Uterus (tissue), 2 donors: Measurements from ENCODE around the gene TBXA2R.

Source experiments
- POLR2A ChIP-seq, 2 donors: fragments of 450-650 bp; IDR thresholded peaks; one replicate each; pipeline ENCODE4 v1.6.1; 2016; ENCODE audit warnings: antibody characterized with exemption in 2 of 2, mild to moderate bottlenecking in 1 of 2, moderate library complexity in 1 of 2
- TF ChIP-seq, protein P1 (sequence below), 4 experiments: fragments of 200-600 bp in 2 of 4; fragments of 450-650 bp in 2 of 4; sonication (generic) in 2 of 4; IDR thresholded peaks; one replicate each; pipeline ENCODE4 v1.5.1; 2016 to 2019; ENCODE audit warnings: antibody characterized with exemption in 4 of 4, mild to moderate bottlenecking in 2 of 4, moderate library complexity in 1 of 4

DNA sequence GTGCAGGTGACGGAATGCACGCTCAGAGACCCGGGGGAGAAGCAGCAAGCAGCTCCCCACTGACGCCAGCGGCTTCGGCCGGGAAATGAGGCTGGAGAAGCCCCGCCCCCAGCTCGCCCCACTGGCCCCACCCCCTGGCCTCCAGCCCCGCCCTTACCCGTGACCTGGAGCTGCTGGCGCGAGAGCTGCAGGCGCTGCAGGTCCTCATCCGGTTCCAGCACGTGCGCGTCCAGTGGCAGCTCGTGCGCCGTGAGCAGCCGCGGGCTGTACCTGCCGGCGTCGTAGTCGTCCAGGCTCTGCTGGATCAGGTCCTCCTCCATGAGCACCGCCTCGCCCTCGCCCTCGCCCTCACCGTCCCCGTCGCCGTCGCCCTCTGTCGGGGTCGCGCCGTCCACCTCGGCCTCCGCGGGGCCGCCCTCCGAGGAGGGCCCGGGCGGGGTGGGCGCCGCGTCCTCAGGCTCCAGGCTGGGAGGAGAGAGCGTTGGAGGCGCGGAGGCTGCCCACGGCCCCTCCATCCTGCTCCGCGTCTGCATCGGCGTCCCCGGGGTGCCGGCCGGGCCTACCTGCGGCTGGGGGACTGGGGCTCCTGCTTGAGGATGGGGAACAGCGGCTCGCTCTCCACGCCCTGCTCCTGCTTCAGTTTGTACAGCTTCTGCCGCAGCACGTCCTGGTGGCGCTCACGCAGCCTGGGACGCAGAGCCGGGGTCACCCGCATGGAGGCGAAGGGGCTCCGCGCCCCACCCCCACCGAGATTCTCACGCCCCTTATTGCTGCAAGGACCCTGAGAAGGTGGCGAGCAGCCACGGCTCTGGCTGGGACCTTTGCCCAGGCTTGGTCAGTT lies 6.4 kb upstream of the TBXA2R start:
- TF ChIP-seq, protein P1, sequence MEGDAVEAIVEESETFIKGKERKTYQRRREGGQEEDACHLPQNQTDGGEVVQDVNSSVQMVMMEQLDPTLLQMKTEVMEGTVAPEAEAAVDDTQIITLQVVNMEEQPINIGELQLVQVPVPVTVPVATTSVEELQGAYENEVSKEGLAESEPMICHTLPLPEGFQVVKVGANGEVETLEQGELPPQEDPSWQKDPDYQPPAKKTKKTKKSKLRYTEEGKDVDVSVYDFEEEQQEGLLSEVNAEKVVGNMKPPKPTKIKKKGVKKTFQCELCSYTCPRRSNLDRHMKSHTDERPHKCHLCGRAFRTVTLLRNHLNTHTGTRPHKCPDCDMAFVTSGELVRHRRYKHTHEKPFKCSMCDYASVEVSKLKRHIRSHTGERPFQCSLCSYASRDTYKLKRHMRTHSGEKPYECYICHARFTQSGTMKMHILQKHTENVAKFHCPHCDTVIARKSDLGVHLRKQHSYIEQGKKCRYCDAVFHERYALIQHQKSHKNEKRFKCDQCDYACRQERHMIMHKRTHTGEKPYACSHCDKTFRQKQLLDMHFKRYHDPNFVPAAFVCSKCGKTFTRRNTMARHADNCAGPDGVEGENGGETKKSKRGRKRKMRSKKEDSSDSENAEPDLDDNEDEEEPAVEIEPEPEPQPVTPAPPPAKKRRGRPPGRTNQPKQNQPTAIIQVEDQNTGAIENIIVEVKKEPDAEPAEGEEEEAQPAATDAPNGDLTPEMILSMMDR (IDR thresholded peaks at IDR 0.05): no peak
- no peak for TF ChIP-seq POLR2A (IDR thresholded peaks at IDR 0.05)
